HepG2 (cell line): ENCODE measurements around the gene FNBP1L. TPM values are rescaled to one million over a fixed set of nuclear protein-coding genes. Genes with fewer than 3 reads are reported as not detected.
A peak's percentile ranks its signal among the peaks of the same experiment; 100 is the strongest.
"Not testable (repeated sequence)": the region's sequence is repeated elsewhere in the genome, so short reads cannot be mapped to it uniquely, and the experiment has no call there.

Source experiments
- ATAC-seq: fragments of 200-7000 bp; cut with Tn5 transposase; 3 replicates; pipeline ENCODE4 v1.9.1; 2020; ENCODE audit warnings: mild to moderate bottlenecking, moderate library complexity
- BruUV-seq: library from RNA; stranded (reverse); fragments of 400-500 nt; replicated peaks from 2 replicates; lab custom pipeline; 2021; lab: Mats Ljungman, UMichigan
- CTCF ChIA-PET: fragments of 300-600 bp; formaldehyde crosslinking; extraction: SDS; loops from one replicate; lab custom pipeline; 2021; ENCODE audit warnings: low total read pairs, inconsistent platforms, low intra/inter-chr PET ratio; lab: Yijun Ruan, JAX
- POLR2A ChIA-PET: fragments of 350-600 bp; sonication (Branson Sonifier 250); formaldehyde crosslinking; loops from one replicate; lab custom pipeline; 2020; ENCODE audit warnings: antibody characterized with exemption, inconsistent platforms; lab: Yijun Ruan, JAX
- DNase-seq: peaks from one replicate; pipeline ENCODE4 v3.0.0-alpha.2; 2015; ENCODE audit warnings: low spot score
- FAIRE-seq: peaks from 3 replicates; lab custom pipeline; 2011; peaks lifted over from hg19 to GRCh38; lab: Jason Lieb, UNC
- H2AFZ ChIP-seq: one replicate; pipeline ENCODE4 v1.6.1; 2011; ENCODE audit warnings: low read length, inconsistent platforms
- H3K27ac ChIP-seq: fragments of 300-600 bp; 3 replicates; pipeline ENCODE4 v1.8.0; 2011; ENCODE audit warnings: mixed run types, mild to moderate bottlenecking, mixed read lengths, low read length, inconsistent platforms; ENCODE audit not compliant: insufficient read depth; ENCODE audit errors: extremely low read length
- H3K27me3 ChIP-seq, 2 experiments: fragments of 200-600 bp in 1 of 2; 2 replicates in 1 of 2; 3 replicates in 1 of 2; pipeline versions ENCODE4 v1.6.0 to v1.8.0; 2011; ENCODE audit warnings: low read length in 2 of 2, mild to moderate bottlenecking in 2 of 2, moderate library complexity in 2 of 2, inconsistent platforms in 1 of 2; ENCODE audit not compliant: insufficient read depth in 2 of 2, control insufficient read depth in 1 of 2
- H3K36me3 ChIP-seq, 2 experiments: fragments of 200-600 bp in 1 of 2; replicated peaks in 1 of 2; 2 replicates in 1 of 2; 3 replicates in 1 of 2; pipeline versions ENCODE4 v1.5.1 to v1.8.0; 2011; ENCODE audit warnings: low read length in 2 of 2, inconsistent platforms in 1 of 2; ENCODE audit not compliant: insufficient read depth in 2 of 2, control insufficient read depth in 1 of 2
- H3K4me1 ChIP-seq: 2 replicates; pipeline ENCODE4 v1.5.1; 2012; ENCODE audit warnings: low read length, inconsistent platforms; ENCODE audit not compliant: insufficient read depth
- H3K4me2 ChIP-seq: 2 replicates; pipeline ENCODE4 v1.6.0; 2011; ENCODE audit warnings: low read depth, low read length, inconsistent platforms
- H3K4me3 ChIP-seq, 3 experiments: fragments of 200-600 bp in 1 of 3; sonication (generic), shearing (Covaris generic) in 1 of 3; replicated peaks in 1 of 3; 2 replicates each; pipeline ENCODE4 v1.5.1; 2011 to 2016; ENCODE audit warnings: low read length in 3 of 3, inconsistent platforms in 2 of 3, low read depth in 2 of 3, mild to moderate bottlenecking in 2 of 3, control low read depth in 1 of 3, mixed read lengths in 1 of 3; ENCODE audit not compliant: insufficient read depth in 1 of 3
- H3K79me2 ChIP-seq: one replicate; pipeline ENCODE4 v1.6.1; 2011; ENCODE audit warnings: low read length, inconsistent platforms; ENCODE audit not compliant: insufficient read depth
- H3K9ac ChIP-seq: 2 replicates; pipeline ENCODE4 v1.6.0; 2011; ENCODE audit warnings: mild to moderate bottlenecking, low read depth, low read length, inconsistent platforms; ENCODE audit not compliant: insufficient read depth
- H3K9me3 ChIP-seq: 2 replicates; pipeline ENCODE4 v1.5.1; 2012; ENCODE audit warnings: mild to moderate bottlenecking, low read length
- H4K20me1 ChIP-seq: 2 replicates; pipeline ENCODE4 v1.6.0; 2011; ENCODE audit warnings: inconsistent platforms, mild to moderate bottlenecking, low read length, moderate library complexity; ENCODE audit not compliant: insufficient read depth
- ZNF121 ChIP-seq: sonication (generic); formaldehyde crosslinking; IDR thresholded peaks from 2 replicates; pipeline ENCODE4 v1.5.0; 2020; ENCODE audit warnings: mild to moderate bottlenecking, missing genetic modification reagents
- ZNF136 ChIP-seq: sonication (generic); formaldehyde crosslinking; IDR thresholded peaks from 2 replicates; pipeline ENCODE4 v1.8.1; 2022; ENCODE audit warnings: low read depth, mild to moderate bottlenecking, moderate library complexity, missing genetic modification reagents
- WGBS: methylation state at CpG from one replicate; pipeline ENCODE4 v1.1.6; 2017; ENCODE audit warnings: low lambda C conversion rate; 5-methylcytosine and 5-hydroxymethylcytosine counted together
- in situ Hi-C: cut with HindIII; loops from 2 replicates; pipeline ENCODE4 v1.10.0; 2017; ENCODE audit warnings: low pct_unique_long_range_greater_than_20kb; ENCODE audit not compliant: extremely low pct_ligation_motif_present
- intact Hi-C: fragments of 100-400 bp; cut with micrococcal nuclease; formaldehyde crosslinking; loops from one replicate; pipeline ENCODE4 v1.10.0; 2022; ENCODE audit not compliant: unreplicated experiment
- polyA plus RNA-seq, 8 experiments: library from polyadenylated mRNA; depleted of rRNA in 3 of 8; stranded (reverse) in 7 of 8; unstranded in 1 of 8; fragments of >200 nt; fragmentation: Illumina TruSeq in 4 of 8; extraction: Trizol in 4 of 8; gene quantifications; 2 replicates each; pipeline versions ENCODE4 v1.2.1 to v1.2.3, GENCODE V29; 2011 to 2016; ENCODE audit warnings: low read depth in 4 of 8, missing spikeins in 1 of 8, mixed read lengths in 1 of 8; ENCODE audit not compliant: insufficient read depth in 1 of 8
- total RNA-seq, 5 experiments: library from RNA; depleted of rRNA; stranded (reverse); fragments of >200 nt; fragmentation: Illumina TruSeq; extraction: Trizol; gene quantifications; 2 replicates each; pipeline ENCODE4 v1.2.3, GENCODE V29; 2016; ENCODE audit warnings: low read depth in 1 of 5

The FNBP1L gene
- total and polyA plus RNA-seq, 2 of the 13 experiments (the other 11 are each of a cell fraction or from before 2014, with no cell fraction given) = 24.1 to 27.1 TPM

- in situ Hi-C loops, intact Hi-C loops, CTCF ChIA-PET, H3K27me3 ChIP-seq, BruUV-seq, H3K4me3 ChIP-seq, H3K9ac ChIP-seq, DNase-seq, POLR2A ChIA-PET, ATAC-seq, H3K36me3 ChIP-seq, H2AFZ ChIP-seq, H4K20me1 ChIP-seq, H3K27ac ChIP-seq, FAIRE-seq, H3K4me2 ChIP-seq: not testable (repeated sequence)
- peaks cover 70% of the 10 kb centered on the region for H3K79me2 ChIP-seq
- WGBS = 94% methylated on average over 5 of the region's 5 CpGs
- peak; percentile 54; the same call in 1 of the 2 replicates for TF ChIP-seq ZNF121 (CRISPR knock-in tag)
- peaks cover 35% of the 10 kb centered on the region for H3K4me1 ChIP-seq
- peaks cover 14% of the 10 kb centered on the region; the same call in 1 of the 2 replicates for H3K9me3 ChIP-seq
These were observed 34.0 kb downstream of the FNBP1L start for GRCh38 chr1:93481899-93482298.

GRCh38 chr1:93483200-93483599 is 35.3 kb downstream of the FNBP1L start:
- Histone ChIP-seq H3K4me1 (peaks cover 30% of the 10 kb centered on the region), H3K27ac (no peak overlapping the region), H2AFZ (no peak overlapping the region), H3K27me3 (no peaks in the 10 kb centered on the region), H3K4me2 (no peak overlapping the region), H3K36me3 (no peaks in the 10 kb centered on the region), H4K20me1 (peaks cover 8% of the 10 kb centered on the region; the same call in 1 of the 2 replicates), H3K9ac (no peak overlapping the region), H3K4me3 (no peak overlapping the region), H3K79me2 (peaks cover 68% of the 10 kb centered on the region), H3K9me3 (peaks cover 12% of the 10 kb centered on the region; the same call in 1 of the 2 replicates)
- no peak for TF ChIP-seq ZNF136 (CRISPR knock-in tag)
- intact Hi-C loops = no loop called here
- no peak for DNase-seq
- CTCF ChIA-PET = no interaction called here
- no TSS peak for BruUV-seq
- POLR2A ChIA-PET = no interaction called here
- ATAC-seq = no peak
- WGBS = 98% methylated on average over 3 of the region's 3 CpGs
- no peak for FAIRE-seq
- in situ Hi-C loops = no loop called here
